NCI-H510A (cell line): ENCODE data around the gene CSPG4.
"Not testable (repeated sequence)": the region's sequence is repeated elsewhere in the genome, so short reads cannot be mapped to it uniquely, and the experiment has no call there.

Experiments
- DNase-seq: peaks from one replicate; lab custom pipeline; 2025; lab: John Stamatoyannopoulos, UW

Gene CSPG4

GRCh38 chr15:75688278-75688557 is 24.4 kb downstream of the CSPG4 start:
- no peak for DNase-seq

- no peak for DNase-seq
These were observed 25.0 kb downstream of the CSPG4 start for GRCh38 chr15:75687486-75688277.

GRCh38 chr15:75686212-75686642 is 26.4 kb downstream of the CSPG4 start:
- DNase-seq, result not testable (repeated sequence)

DNA sequence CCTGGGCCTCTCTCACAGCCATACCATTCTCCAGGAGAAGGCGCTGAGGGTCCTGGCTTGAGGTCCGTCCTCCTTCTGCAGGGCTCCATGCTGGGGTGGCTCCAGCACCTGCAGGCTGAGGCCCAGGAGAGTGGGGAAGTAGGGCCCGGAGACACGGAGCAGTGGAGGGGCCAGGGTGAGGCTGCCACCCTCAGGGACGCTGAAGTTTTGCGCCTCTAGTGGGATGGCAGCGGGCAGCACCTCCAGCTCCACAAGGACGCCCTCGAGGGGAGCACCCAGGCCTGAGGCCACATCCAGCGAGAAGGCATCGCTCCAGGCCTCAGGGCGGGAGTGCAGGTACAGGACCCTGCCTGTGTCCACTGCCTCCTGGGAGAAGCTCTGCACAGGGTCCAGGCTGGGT is 27.5 kb downstream of the CSPG4 start:
- DNase-seq, result no peak

- no peak for DNase-seq
These were observed 28.0 kb downstream of the CSPG4 start for GRCh38 chr15:75684648-75685047.

DNA sequence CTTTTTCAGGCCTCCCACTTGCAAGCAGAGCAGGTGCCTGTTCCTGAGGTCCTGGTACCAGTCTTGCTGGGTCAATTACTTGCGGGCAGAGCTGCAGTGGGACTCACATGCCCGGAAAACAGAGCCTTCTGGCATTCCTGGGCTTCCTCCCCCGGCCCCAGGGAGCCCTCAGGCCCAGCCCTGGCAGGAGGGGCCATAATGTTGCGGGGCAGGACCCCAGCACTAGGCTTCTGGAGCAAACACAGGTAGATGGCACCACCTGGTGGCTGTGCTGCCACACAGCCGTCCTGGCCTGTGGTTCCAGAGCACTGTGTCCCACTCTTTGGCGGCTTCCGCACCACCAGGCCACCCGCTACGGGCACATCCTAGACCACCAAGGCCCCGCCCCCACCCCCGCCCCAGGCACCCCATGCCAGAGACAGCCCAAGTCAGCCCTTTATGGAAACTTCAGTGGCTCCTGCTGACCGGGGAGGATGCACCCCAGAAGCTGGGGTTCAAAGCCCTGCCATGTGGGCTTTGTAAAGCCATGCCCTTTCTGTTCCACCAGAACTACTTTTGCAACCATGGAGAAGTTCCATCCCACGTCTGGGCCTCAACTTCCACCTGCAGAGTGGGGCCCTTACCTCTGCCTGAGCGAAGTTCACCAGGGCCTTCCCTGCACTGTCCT is 28.9 kb downstream of the CSPG4 start:
- DNase-seq, result not testable (repeated sequence)

GRCh38 chr15:75682181-75683135 is 30.2 kb downstream of the CSPG4 start:
- DNase-seq, result no peak

- no peak for DNase-seq
These were observed 32.5 kb downstream of the CSPG4 start for GRCh38 chr15:75680007-75680789.

DNA sequence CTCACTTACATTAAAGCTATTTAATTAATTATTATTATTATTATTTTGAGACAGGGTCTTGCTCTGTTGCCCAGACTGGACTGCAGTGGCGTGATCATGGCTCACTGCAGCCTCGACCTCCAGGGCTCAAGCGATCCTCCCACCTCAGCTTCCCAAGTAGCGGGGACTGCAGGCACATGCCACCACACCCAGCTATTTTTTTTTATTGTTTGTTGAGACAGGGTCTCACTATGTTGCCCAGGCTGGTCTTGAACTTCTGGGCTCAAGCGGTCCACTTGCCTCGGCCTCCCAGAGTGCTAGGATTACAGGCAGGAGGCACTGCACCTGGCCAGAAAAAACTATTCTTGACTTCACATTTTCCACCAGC is 34.3 kb downstream of the CSPG4 start:
- DNase-seq, result not testable (repeated sequence)

GRCh38 chr15:75677465-75678323 is 35.0 kb downstream of the CSPG4 start:
- no peak for DNase-seq

DNA sequence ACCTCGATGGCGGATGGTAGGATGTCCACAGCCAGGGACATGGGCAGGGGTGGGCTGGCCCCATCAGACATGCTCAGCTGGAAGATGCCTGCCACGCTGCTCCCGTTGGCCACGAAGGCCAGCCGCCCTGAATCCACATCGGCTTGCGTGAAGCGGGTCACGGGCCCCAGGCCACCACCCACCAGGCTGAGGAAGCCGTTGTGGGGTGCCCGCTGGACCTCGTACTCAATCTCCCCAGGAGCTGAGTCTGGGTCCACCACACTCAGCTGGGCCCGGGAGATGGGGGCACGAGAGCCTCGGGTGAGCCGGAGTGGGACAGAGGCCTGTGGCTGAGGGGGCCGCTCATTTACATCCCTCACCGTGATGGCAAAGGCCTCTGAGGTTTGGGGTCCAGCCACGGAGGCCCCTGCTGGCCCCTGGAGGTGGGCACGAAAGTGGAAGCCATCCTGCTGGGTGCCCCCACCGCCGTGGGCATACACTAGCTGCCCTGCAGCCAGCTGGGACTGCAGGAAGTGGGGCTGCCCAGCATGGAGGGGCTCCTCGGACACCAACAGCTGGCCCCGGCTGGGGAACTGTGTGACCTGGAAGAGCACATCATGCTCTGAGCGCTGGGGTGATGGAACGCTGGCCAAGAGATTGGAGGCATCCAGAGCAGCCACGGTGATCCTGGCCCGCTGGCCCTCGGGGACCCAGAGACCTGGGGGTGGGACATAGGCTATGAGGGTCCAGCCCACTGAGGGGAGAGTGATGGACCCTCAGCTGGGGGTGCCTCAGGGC is 35.8 kb downstream of the CSPG4 start:
- no peak for DNase-seq

DNA sequence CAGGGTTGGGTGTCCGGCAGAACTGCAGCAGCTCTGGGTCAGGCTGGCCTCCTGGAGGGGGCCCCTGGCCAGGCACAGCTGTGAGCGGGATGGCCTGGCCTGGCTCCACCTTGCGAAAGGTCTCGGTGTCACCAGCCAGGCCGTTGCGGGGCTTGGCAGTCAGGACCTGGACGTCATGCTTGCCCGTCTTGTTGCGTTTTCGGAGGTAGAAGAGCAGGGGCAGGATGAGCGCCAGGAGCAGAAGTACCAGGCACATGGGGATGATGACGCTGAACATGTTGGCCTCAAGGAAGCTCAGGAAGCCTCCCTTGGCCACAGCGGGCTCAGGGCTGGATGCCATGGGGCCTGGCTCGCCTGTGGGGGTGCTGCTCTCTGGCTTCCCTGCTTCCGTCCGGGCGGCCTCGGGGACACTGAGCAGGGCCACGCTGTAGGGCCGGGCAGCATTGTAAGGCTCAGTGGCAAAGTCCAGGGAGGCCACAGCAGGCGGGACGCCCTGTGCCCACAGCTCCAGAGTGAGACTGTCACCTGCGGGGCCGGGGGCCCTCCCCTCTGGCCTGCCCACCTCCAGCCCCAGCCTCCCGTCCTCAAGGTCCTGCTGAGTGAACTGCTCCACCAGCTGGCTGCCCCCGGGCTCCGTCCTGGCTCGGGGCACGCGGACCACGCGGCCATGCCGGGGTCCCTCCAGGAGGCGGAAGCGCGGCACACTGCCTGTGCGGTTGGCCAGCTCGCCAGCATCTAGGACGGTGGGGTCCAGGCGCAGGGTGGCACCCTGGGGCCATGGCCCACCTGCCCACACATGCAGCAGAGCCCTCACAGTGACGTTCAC is 36.9 kb downstream of the CSPG4 start:
- no peak for DNase-seq

DNA sequence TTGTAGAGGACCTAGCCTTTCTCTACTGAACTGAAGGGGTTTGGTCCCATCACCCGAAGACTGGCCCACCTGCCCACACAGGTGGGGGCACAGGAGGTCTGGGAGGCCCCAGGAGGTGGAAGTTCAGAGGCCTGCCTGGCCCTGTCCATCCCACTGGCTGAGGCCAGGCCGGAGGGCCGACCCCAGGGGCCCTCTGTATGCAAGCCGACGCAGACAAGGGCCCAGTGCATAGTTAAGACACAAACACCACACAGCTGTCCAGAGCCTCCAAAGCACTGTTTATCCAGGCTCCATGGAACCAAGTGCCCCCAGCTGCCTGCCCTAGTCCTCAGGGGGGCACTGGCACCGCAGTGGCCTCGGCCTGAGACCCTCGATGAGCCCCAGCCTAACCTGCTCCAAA is 38.3 kb downstream of the CSPG4 start:
- DNase-seq, result no peak

GRCh38 chr15:75673426-75674235 is 39.0 kb downstream of the CSPG4 start:
- DNase-seq, result no peak

DNA sequence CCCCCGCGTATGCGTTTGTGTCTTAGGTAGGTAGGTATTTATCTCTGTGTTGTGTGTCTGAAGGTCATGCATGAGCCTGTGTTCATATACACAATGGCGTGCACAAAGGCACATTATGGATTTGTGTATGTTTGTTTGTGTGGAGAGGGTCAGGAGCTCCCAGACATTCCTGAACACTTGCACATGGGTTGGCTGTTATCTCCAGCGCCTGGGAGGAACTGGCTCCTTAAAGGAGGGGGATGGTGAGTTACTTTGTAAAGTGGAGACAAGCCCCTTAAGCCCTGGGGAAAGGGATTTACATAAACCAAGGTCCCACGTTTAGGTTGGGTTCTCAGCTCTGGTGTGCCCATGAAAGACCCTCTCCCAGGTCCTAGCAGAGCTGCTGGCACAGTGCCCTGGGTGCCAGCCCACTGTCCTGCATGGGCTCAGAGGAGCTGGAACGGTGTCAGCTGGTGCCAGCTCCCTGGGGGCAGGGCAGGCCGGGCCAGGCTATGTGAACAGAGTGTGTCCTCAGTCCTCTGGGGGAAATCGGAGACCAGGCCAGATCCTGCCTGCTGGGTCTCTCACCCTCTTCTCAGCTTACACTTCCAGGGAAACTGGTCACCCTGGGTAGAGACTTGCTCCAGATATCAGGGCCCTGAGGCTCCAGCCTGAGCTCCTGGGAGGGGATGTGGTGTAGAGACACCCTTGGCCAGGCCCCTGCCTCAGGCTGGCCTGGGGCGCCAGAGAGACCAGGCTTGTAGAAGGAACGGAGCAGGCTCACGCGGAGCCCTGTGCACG is 39.8 kb downstream of the CSPG4 start:
- no peak for DNase-seq

DNA sequence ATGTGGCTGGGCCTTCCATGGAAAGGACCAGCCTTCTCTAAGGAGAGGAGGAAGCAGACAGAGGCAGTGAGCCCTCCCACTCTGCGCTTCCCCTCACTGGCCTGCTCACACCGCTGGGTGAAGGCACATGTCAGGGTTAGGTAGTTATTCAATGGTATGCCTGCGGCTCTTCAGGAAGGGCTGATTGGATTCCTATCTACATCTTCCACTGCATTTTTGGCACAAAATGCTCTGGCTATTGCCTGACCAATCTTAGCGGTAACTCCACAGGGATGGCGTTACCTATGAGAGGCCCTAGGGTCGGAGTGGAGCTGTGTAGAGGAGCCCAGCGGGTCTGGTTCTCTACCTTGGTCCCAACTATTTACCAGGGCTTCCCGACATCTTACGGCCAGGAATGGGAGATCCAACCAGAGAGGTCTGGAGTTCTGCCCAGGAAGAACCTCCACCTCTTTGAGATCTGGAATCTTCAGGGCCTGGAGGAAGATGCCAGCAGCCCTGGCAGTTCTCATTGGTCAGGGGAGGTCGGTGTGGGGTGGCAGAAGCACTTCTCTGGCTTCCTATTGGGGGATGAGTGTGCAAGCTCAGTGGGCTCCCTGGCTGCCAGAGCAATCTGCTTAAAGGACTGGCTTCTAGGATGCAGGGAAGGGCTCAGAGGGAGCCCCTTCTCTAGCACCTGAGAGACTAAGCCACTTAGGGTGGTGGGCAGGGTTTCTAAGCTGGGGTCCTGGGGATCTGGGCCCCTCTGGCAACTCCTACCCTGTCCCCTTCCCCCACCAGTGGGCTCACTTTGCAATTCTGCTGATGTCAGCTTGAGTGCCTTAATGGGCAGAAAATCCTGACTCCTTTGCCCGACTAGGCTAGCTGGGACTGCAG is 40.7 kb downstream of the CSPG4 start:
- DNase-seq, result no peak

DNA sequence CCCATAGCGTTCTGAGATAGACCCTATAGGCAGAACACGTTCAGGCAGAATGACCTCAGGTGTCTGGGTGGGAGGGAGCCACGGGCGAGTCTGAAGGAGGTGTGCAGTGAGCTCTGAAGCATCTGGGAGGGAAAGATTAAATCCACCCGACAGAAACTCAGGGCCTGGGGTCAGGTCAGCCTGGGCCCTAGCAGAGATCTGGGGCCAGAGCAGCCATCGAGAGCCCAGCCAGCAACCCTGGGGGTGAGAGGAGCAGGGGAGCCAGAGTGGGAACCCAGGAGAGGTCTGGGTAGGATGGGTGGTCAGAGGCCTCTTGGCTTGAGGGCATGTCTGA is 42.8 kb downstream of the CSPG4 start:
- no peak for DNase-seq
